ENCODE data around the gene CNTNAP5.

DNA sequence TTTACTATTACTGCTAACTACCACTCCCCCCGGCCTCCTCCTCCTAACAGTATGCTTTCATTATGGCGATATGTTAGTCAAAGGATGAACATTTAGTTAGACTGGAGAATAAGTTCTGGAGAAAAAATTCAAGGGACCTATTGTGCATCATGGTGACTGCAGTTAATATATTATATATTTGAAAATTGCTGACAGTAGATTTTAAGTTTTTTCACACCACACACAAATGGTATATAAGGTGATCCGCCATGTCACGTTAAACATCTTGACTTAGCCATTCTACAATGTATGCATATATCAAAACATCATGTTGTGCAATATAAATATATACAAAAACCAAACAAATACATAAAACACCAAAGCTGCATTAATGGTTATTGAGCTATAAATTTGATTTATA lies 873.7 kb downstream of the CNTNAP5 start:
- TF ChIP-seq, protein P1, sequence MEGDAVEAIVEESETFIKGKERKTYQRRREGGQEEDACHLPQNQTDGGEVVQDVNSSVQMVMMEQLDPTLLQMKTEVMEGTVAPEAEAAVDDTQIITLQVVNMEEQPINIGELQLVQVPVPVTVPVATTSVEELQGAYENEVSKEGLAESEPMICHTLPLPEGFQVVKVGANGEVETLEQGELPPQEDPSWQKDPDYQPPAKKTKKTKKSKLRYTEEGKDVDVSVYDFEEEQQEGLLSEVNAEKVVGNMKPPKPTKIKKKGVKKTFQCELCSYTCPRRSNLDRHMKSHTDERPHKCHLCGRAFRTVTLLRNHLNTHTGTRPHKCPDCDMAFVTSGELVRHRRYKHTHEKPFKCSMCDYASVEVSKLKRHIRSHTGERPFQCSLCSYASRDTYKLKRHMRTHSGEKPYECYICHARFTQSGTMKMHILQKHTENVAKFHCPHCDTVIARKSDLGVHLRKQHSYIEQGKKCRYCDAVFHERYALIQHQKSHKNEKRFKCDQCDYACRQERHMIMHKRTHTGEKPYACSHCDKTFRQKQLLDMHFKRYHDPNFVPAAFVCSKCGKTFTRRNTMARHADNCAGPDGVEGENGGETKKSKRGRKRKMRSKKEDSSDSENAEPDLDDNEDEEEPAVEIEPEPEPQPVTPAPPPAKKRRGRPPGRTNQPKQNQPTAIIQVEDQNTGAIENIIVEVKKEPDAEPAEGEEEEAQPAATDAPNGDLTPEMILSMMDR (IDR thresholded peaks at IDR 0.05): no peak
- no peak for TF ChIP-seq EZH2 (IDR thresholded peaks at IDR 0.05)
- no peak for TF ChIP-seq EZH2phosphoT487 (IDR thresholded peaks at IDR 0.05)
